Endothelial cell of umbilical vein (primary cell): ENCODE results near the gene ARHGEF19. TPM values are rescaled to one million over a fixed set of nuclear protein-coding genes. Genes with fewer than 3 reads are reported as not detected.

Experiments used
- BruUV-seq: library from RNA; stranded (reverse); fragments of 400-500 nt; replicated peaks from 2 replicates; lab custom pipeline; 2021; lab: Mats Ljungman, UMichigan
- CTCF ChIA-PET: fragments of 300-600, 350-600 bp; sonication (Branson Sonifier 250); formaldehyde crosslinking; loops from one replicate; lab custom pipeline; 2021; ENCODE audit warnings: antibody characterized with exemption, inconsistent platforms; lab: Charles Lee
- POLR2A ChIA-PET: fragments of 300-600, 350-600 bp; sonication (Branson Sonifier 250); formaldehyde crosslinking; loops from one replicate; lab custom pipeline; 2021; ENCODE audit warnings: antibody characterized with exemption, inconsistent platforms; lab: Charles Lee
- DNase-seq: peaks from one replicate; pipeline ENCODE4 v3.0.0-alpha.2; 2011; ENCODE audit warnings: low read depth, low spot score
- FAIRE-seq: peaks from 2 replicates; lab custom pipeline; 2011; peaks lifted over from hg19 to GRCh38; lab: Jason Lieb, UNC
- H2AFZ ChIP-seq: 2 replicates; pipeline ENCODE4 v1.6.0; 2012; ENCODE audit warnings: low read depth, low read length, control low read depth, inconsistent platforms
- H3K27ac ChIP-seq: 2 replicates; pipeline ENCODE4 v1.5.1; 2011; ENCODE audit warnings: low read depth, mild to moderate bottlenecking, control low read depth, low read length, moderate library complexity; ENCODE audit not compliant: insufficient read depth
- H3K27me3 ChIP-seq, 2 experiments: 2 replicates each; pipeline versions ENCODE4 v1.6.0 to v1.6.1; 2011; ENCODE audit warnings: low read length in 2 of 2, mixed read lengths in 1 of 2; ENCODE audit not compliant: control insufficient read depth in 2 of 2, insufficient read depth in 2 of 2
- H3K36me3 ChIP-seq, 2 experiments: 2 replicates in 1 of 2; 3 replicates in 1 of 2; pipeline ENCODE4 v1.5.1; 2011; ENCODE audit warnings: low read length in 2 of 2, mild to moderate bottlenecking in 1 of 2, moderate library complexity in 1 of 2; ENCODE audit not compliant: control insufficient read depth in 2 of 2, insufficient read depth in 2 of 2; ENCODE audit errors: extremely low read depth in 1 of 2
- H3K4me1 ChIP-seq: 3 replicates; pipeline ENCODE4 v1.5.1; 2011; ENCODE audit warnings: mild to moderate bottlenecking, low read length; ENCODE audit not compliant: control insufficient read depth, insufficient read depth; ENCODE audit errors: extremely low read depth
- H3K4me2 ChIP-seq: 2 replicates; pipeline ENCODE4 v1.6.1; 2011; ENCODE audit warnings: low read length, control low read depth, mixed read lengths; ENCODE audit not compliant: insufficient read depth
- H3K4me3 ChIP-seq, 3 experiments: fragments of 200-600 bp in 1 of 3; sonication (generic), shearing (Covaris generic) in 1 of 3; replicated peaks in 1 of 3; 2 replicates each; pipeline ENCODE4 v1.5.1; 2011 to 2016; ENCODE audit warnings: control low read depth in 3 of 3, low read length in 3 of 3, mild to moderate bottlenecking in 2 of 3, inconsistent platforms in 1 of 3, low read depth in 1 of 3, moderate library complexity in 1 of 3; ENCODE audit not compliant: insufficient read depth in 1 of 3
- H3K79me2 ChIP-seq: 2 replicates; pipeline ENCODE4 v1.6.0; 2012; ENCODE audit warnings: low read length, inconsistent platforms; ENCODE audit not compliant: control insufficient read depth, insufficient read depth
- H3K9ac ChIP-seq: replicated peaks from 2 replicates; pipeline ENCODE3; 2011; ENCODE audit warnings: low read length, control low read depth; ENCODE audit not compliant: insufficient read depth; ENCODE audit errors: extremely low read depth
- H3K9me1 ChIP-seq: replicated peaks from 3 replicates; pipeline ENCODE4 v1.6.0; 2011; ENCODE audit warnings: mild to moderate bottlenecking, low read length; ENCODE audit not compliant: control insufficient read depth, insufficient read depth; ENCODE audit errors: extremely low read depth
- H3K9me3 ChIP-seq: replicated peaks from 2 replicates; pipeline ENCODE4 v1.5.1; 2012; ENCODE audit warnings: low read length, inconsistent platforms; ENCODE audit not compliant: control insufficient read depth, insufficient read depth
- H4K20me1 ChIP-seq: replicated peaks from 2 replicates; pipeline ENCODE3; 2011; ENCODE audit warnings: mild to moderate bottlenecking, low read length; ENCODE audit not compliant: control insufficient read depth, insufficient read depth; ENCODE audit errors: extremely low read depth
- CTCF ChIP-seq, 2 donors: IDR thresholded peaks; 1 replicate in 1 of 2; 2 replicates in 1 of 2; pipeline ENCODE4 v1.5.1; 2011; ENCODE audit warnings: low read length in 2 of 2, mild to moderate bottlenecking in 2 of 2, moderate library complexity in 2 of 2, control low read depth in 1 of 2, inconsistent platforms in 1 of 2, low read depth in 1 of 2; ENCODE audit not compliant: insufficient read depth in 1 of 2; ENCODE audit errors: extremely low read depth in 1 of 2
- EZH2 ChIP-seq: IDR thresholded peaks from 2 replicates; pipeline ENCODE4 v1.6.1; 2012; ENCODE audit warnings: borderline replicate concordance, low read depth, mild to moderate bottlenecking, moderate library complexity, low read length, inconsistent platforms; ENCODE audit not compliant: severe bottlenecking
- FOS ChIP-seq: IDR thresholded peaks from 2 replicates; pipeline ENCODE4 v1.6.1; 2011; ENCODE audit warnings: mild to moderate bottlenecking, low read length, moderate library complexity, borderline replicate concordance; ENCODE audit not compliant: insufficient read depth
- GATA2 ChIP-seq: IDR thresholded peaks from 2 replicates; pipeline ENCODE4 v1.7.0; 2011; ENCODE audit warnings: low read depth, mild to moderate bottlenecking, moderate library complexity, mixed read lengths, low read length; ENCODE audit not compliant: insufficient read length, insufficient read depth
- JUN ChIP-seq: IDR thresholded peaks from 2 replicates; pipeline ENCODE4 v1.6.1; 2011; ENCODE audit warnings: borderline replicate concordance, low read depth; ENCODE audit not compliant: insufficient read length, insufficient read depth
- MAX ChIP-seq: IDR thresholded peaks from 2 replicates; pipeline ENCODE4 v1.6.1; 2011; ENCODE audit not compliant: insufficient read depth, insufficient read length
- MYC ChIP-seq: IDR thresholded peaks from one replicate; pipeline ENCODE4 v1.6.1; 2011; ENCODE audit warnings: mild to moderate bottlenecking, low read depth, low read length
- POLR2A ChIP-seq: IDR thresholded peaks from 2 replicates; pipeline ENCODE4 v1.6.1; 2012; ENCODE audit warnings: low read depth, mild to moderate bottlenecking, control low read depth, low read length
- POLR2AphosphoS5 ChIP-seq: IDR thresholded peaks from 2 replicates; pipeline ENCODE4 v1.6.1; 2012; ENCODE audit warnings: low read depth, mild to moderate bottlenecking, control low read depth, low read length, moderate library complexity; ENCODE audit not compliant: insufficient read depth
- dilution Hi-C: fragments of 300-500 bp; cut with MboI; formaldehyde crosslinking; loops from one replicate; pipeline ENCODE4 v1.15.0; 2019; ENCODE audit warnings: low sequenced_read_pairs; ENCODE audit not compliant: extremely low pct_ligation_motif_present
- intact Hi-C: fragments of 100-400 bp; cut with micrococcal nuclease; formaldehyde crosslinking; loops from one replicate; pipeline ENCODE4 v1.10.0; 2022
- polyA plus RNA-seq, 4 experiments: library from polyadenylated mRNA; depleted of rRNA in 3 of 4; stranded (reverse) in 3 of 4; unstranded in 1 of 4; fragments of >200 nt; gene quantifications; 2 replicates each; pipeline versions ENCODE4 v1.2.1 to v1.2.3, GENCODE V29; 2011 to 2012; ENCODE audit warnings: missing spikeins in 1 of 4
- total RNA-seq: library from RNA; stranded (reverse); gene quantifications from 2 replicates; pipeline ENCODE4 v1.2.3, GENCODE V29; 2021

ARHGEF19 gene
- total and polyA plus RNA-seq, 2 donors (not counting 3 experiments of a cell fraction or from before 2014, with no cell fraction given) = 6.2 to 8.0 TPM

GRCh38 chr1:16156848-16157495 lies 55.5 kb downstream of the ARHGEF19 start:
- H3K36me3 ChIP-seq = no peaks in the 10 kb centered on the region
- DNase-seq (peak; percentile 47), FAIRE-seq (peak; percentile 85)
- peak overlapping the region; percentile 82 for H2AFZ ChIP-seq
- ChIA-PET POLR2A (interaction anchor here (0.6 to 3.9 kb wide), 7 partner anchors 8 to 28 kb away, joined by 3 to 22 read pairs (median 9); no protein-coding TSS in a partner anchor), CTCF (interaction anchor here (0.6 to 7.9 kb wide), 13 partner anchors 8 to 84 kb away, joined by 3 to 154 read pairs (median 4); partner anchors contain the start of gene FAM131C)
- H3K79me2 ChIP-seq = peaks cover 48% of the 10 kb centered on the region
- BruUV-seq = no TSS peak
- H3K4me2 ChIP-seq = peak overlapping the region; percentile 30
- H3K4me3 ChIP-seq = no peak overlapping the region
- no peak for TF ChIP-seq MYC
- no peak for TF ChIP-seq EZH2
- TF ChIP-seq POLR2A = no peak
- TF ChIP-seq MAX = no peak
- TF ChIP-seq FOS = no peak
- TF ChIP-seq GATA2 = no peak
- no peak for TF ChIP-seq CTCF (IDR thresholded peaks at IDR 0.05; ENCODE audit: extremely low read depth in 1 of 2, insufficient read depth in 1 of 2, low read depth in 1 of 2, low read length in 2 of 2)
- no peak for TF ChIP-seq POLR2AphosphoS5
- no peak for TF ChIP-seq JUN
- no peaks in the 10 kb centered on the region for H3K9me3 ChIP-seq
- peak overlapping the region; percentile 84 for H3K27ac ChIP-seq
- no peaks in the 10 kb centered on the region for H3K27me3 ChIP-seq
- H3K9ac ChIP-seq = peak overlapping the region; percentile 89
- dilution Hi-C loops = no loop called here
- intact Hi-C loops = loop anchor here (1.0 kb wide), 5 partner anchors 7 to 75 kb away; no protein-coding TSS in a partner anchor
- no peaks in the 10 kb centered on the region for H3K9me1 ChIP-seq
- peaks cover 30% of the 10 kb centered on the region for H3K4me1 ChIP-seq
- no peaks in the 10 kb centered on the region for H4K20me1 ChIP-seq
